ENCODE data around the gene JTB. TPM values are rescaled to one million over a fixed set of nuclear protein-coding genes. Genes with fewer than 3 reads are reported as not detected.
"Not testable (repeated sequence)": the region's sequence is repeated elsewhere in the genome, so short reads cannot be mapped to it uniquely, and the experiment has no call there.

JTB gene
- total and polyA plus RNA-seq, 5 donors from 2014 or later = 93.8 to 378 (median 336) TPM

DNA sequence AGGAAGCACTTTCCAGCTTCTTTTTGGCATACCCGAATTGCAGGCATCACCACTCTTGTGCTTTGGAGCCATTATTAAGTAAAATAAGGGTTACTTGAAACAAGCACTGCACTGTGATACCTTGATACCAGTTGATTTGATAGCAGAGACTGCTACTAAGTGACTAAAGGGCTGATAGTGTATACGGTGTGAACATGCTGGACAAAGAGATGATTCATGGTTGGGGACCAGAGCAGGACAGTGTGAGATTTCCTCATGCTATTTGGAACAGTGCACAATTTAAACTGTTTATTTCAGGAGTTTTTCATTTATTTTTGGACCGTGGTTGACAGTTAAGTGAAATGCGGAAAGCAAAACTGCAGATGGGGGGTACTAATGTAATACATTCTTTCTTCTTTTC is 22.9 kb upstream of the JTB start:
- H3K4me1 Mint-ChIP-seq = peaks cover under 1 to 4% (median 3%) of the 10 kb centered on the region in 4 donors
- H3K27me3 Mint-ChIP-seq = no peaks in the 10 kb centered on the region
- no peaks in the 10 kb centered on the region for H3K9me3 Mint-ChIP-seq
- no peaks in the 10 kb centered on the region for H3K9me3 ChIP-seq (ENCODE audit: control insufficient read depth in 2 of 2, low read length in 2 of 2)
- peak overlapping the region in 1 of 3 donors; percentile 11 for H3K27ac Mint-ChIP-seq
- no peak overlapping the region for H3K27ac ChIP-seq (ENCODE audit: insufficient read depth, low read length, poor library complexity, severe bottlenecking)
- H3K36me3 ChIP-seq (ENCODE audit: control insufficient read depth, insufficient read depth, low read length) = peaks cover 4% of the 10 kb centered on the region
- no peak overlapping the region for H3K4me3 Mint-ChIP-seq
- peaks cover 4% of the 10 kb centered on the region for H3K36me3 Mint-ChIP-seq
- no peak overlapping the region for H3K4me3 ChIP-seq (ENCODE audit: low read depth, low read length)
- no peak for ATAC-seq (ENCODE audit: low read depth in 2 of 2)
- H3K27me3 ChIP-seq (ENCODE audit: control insufficient read depth, insufficient read depth, low read length) = no peaks in the 10 kb centered on the region
- DNase-seq = no peak
- no peaks in the 10 kb centered on the region for H3K4me1 ChIP-seq (ENCODE audit: control insufficient read depth, insufficient read depth, low read length, poor library complexity, severe bottlenecking)

- Mint-ChIP-seq H3K4me3 (peak overlapping the region in 1 of 4 donors; percentile 27), H3K4me1 (peaks cover 8 to 31% (median 13%) of the 10 kb centered on the region in 4 donors), H3K36me3 (peaks cover 13% of the 10 kb centered on the region)
- Histone ChIP-seq H3K36me3 (ENCODE audit: control insufficient read depth, insufficient read depth, low read length) (peaks cover 29% of the 10 kb centered on the region), H3K4me1 (ENCODE audit: control insufficient read depth, insufficient read depth, low read length, poor library complexity, severe bottlenecking) (peaks cover 21% of the 10 kb centered on the region)
- not testable (repeated sequence) for H3K27me3 ChIP-seq (ENCODE audit: control insufficient read depth, insufficient read depth, low read length); H3K9me3 Mint-ChIP-seq; DNase-seq; H3K27ac ChIP-seq (ENCODE audit: insufficient read depth, low read length, poor library complexity, severe bottlenecking); H3K27ac Mint-ChIP-seq; ATAC-seq (ENCODE audit: low read depth in 2 of 2); H3K9me3 ChIP-seq (ENCODE audit: control insufficient read depth in 2 of 2, low read length in 2 of 2); H3K4me3 ChIP-seq (ENCODE audit: low read depth, low read length); H3K27me3 Mint-ChIP-seq
Observed at GRCh38 chr1:153996882-153997281, 19.4 kb upstream of the JTB start.

DNA sequence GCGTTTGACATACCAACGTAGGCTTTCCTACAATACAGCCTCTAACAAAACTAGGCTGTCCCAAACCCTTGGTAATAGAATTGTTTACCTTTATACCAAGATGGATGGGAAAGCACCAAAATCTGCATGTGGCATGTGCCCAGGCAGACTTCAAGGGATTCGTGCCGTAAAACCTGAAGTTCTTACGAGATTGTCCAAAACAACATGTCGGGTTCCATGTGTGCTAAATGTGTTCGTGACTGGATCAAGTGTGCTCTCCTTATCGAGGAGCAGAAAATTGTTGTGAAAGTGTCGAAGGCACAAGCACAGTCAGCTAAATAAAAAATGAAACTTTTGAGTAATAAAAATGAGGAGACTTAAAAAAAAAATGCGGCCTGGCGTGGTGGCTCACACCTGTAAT is 18.2 kb upstream of the JTB start:
- H3K27me3 ChIP-seq (ENCODE audit: control insufficient read depth, insufficient read depth, low read length) = no peaks in the 10 kb centered on the region
- no peak overlapping the region for H3K27ac ChIP-seq (ENCODE audit: insufficient read depth, low read length, poor library complexity, severe bottlenecking)
- peaks cover 33% of the 10 kb centered on the region for H3K36me3 ChIP-seq (ENCODE audit: control insufficient read depth, insufficient read depth, low read length)
- H3K9me3 Mint-ChIP-seq = no peaks in the 10 kb centered on the region
- DNase-seq = no peak
- no peak for ATAC-seq (ENCODE audit: low read depth in 2 of 2)
- no peaks in the 10 kb centered on the region for H3K9me3 ChIP-seq (ENCODE audit: control insufficient read depth in 2 of 2, low read length in 2 of 2)
- no peaks in the 10 kb centered on the region for H3K27me3 Mint-ChIP-seq
- H3K4me1 Mint-ChIP-seq = peaks cover 13 to 40% (median 20%) of the 10 kb centered on the region in 4 donors
- no peak overlapping the region for H3K4me3 ChIP-seq (ENCODE audit: low read depth, low read length)
- H3K4me3 Mint-ChIP-seq = peak overlapping the region in 1 of 4 donors; percentile 83
- H3K4me1 ChIP-seq (ENCODE audit: control insufficient read depth, insufficient read depth, low read length, poor library complexity, severe bottlenecking) = peaks cover 29% of the 10 kb centered on the region
- peaks cover 22% of the 10 kb centered on the region for H3K36me3 Mint-ChIP-seq
- H3K27ac Mint-ChIP-seq = no peak overlapping the region

DNA sequence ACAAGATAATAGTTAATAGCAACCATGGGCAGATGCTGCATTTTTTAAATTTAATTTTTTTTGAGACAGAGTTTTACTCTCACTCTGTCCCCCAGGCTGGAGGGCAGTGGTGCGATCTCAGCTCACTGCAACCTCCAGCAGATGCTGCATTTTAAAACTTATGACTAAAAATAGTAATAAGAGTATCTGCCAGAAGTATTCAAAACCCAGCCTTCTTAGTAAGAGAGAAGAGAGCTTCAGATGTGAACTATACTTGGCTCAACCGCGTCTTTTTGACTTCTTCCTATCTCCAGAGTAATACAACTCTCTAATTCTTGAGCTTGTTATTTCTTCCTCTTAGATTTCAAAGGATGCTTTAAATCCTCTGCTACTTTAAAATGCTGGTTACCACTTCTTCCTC is 17.7 kb upstream of the JTB start:
- DNase-seq = no peak
- no peak overlapping the region for H3K27ac ChIP-seq (ENCODE audit: insufficient read depth, low read length, poor library complexity, severe bottlenecking)
- H3K4me3 ChIP-seq (ENCODE audit: low read depth, low read length) = no peak overlapping the region
- peak overlapping the region in 1 of 3 donors; percentile 48 for H3K27ac Mint-ChIP-seq
- peaks cover 31% of the 10 kb centered on the region for H3K4me1 ChIP-seq (ENCODE audit: control insufficient read depth, insufficient read depth, low read length, poor library complexity, severe bottlenecking)
- peaks cover 22% of the 10 kb centered on the region for H3K36me3 Mint-ChIP-seq
- peaks cover 17 to 44% (median 24%) of the 10 kb centered on the region in 4 donors for H3K4me1 Mint-ChIP-seq
- peaks cover 4% of the 10 kb centered on the region for H3K27me3 Mint-ChIP-seq
- H3K4me3 Mint-ChIP-seq = peak overlapping the region in 1 of 4 donors; percentile 83
- H3K9me3 Mint-ChIP-seq = peaks cover 0 to 1% (median 0%) of the 10 kb centered on the region in 7 donors
- H3K36me3 ChIP-seq (ENCODE audit: control insufficient read depth, insufficient read depth, low read length) = peaks cover 33% of the 10 kb centered on the region
- no peaks in the 10 kb centered on the region for H3K9me3 ChIP-seq (ENCODE audit: control insufficient read depth in 2 of 2, low read length in 2 of 2)
- H3K27me3 ChIP-seq (ENCODE audit: control insufficient read depth, insufficient read depth, low read length) = no peaks in the 10 kb centered on the region
- ATAC-seq (ENCODE audit: low read depth in 2 of 2) = no peak

- Mint-ChIP-seq H3K36me3 (peaks cover 22% of the 10 kb centered on the region), H3K9me3 (peaks cover 0 to 1% (median 0%) of the 10 kb centered on the region in 7 donors), H3K27ac (peak overlapping the region; percentile 99 to 100 (median 100)), H3K4me1 (peaks cover 19 to 52% (median 30%) of the 10 kb centered on the region in 4 donors), H3K27me3 (peaks cover 5% of the 10 kb centered on the region), H3K4me3 (peak overlapping the region; percentile 88 to 98 (median 96))
- no peaks in the 10 kb centered on the region for H3K27me3 ChIP-seq (ENCODE audit: control insufficient read depth, insufficient read depth, low read length)
- no peak for ATAC-seq (ENCODE audit: low read depth in 2 of 2)
- H3K36me3 ChIP-seq (ENCODE audit: control insufficient read depth, insufficient read depth, low read length) = peaks cover 33% of the 10 kb centered on the region
- peaks cover 36% of the 10 kb centered on the region for H3K4me1 ChIP-seq (ENCODE audit: control insufficient read depth, insufficient read depth, low read length, poor library complexity, severe bottlenecking)
- H3K9me3 ChIP-seq (ENCODE audit: control insufficient read depth in 2 of 2, low read length in 2 of 2) = no peaks in the 10 kb centered on the region
- DNase-seq = no peak
- peak overlapping the region; percentile 95 for H3K27ac ChIP-seq (ENCODE audit: insufficient read depth, low read length, poor library complexity, severe bottlenecking)
- peak overlapping the region; percentile 100 for H3K4me3 ChIP-seq (ENCODE audit: low read depth, low read length)
Observed at GRCh38 chr1:153991806-153992205, 14.3 kb upstream of the JTB start.

GRCh38 chr1:153991151-153991630 is 13.7 kb upstream of the JTB start:
- H3K27me3 ChIP-seq (ENCODE audit: control insufficient read depth, insufficient read depth, low read length) = no peaks in the 10 kb centered on the region
- ATAC-seq (ENCODE audit: low read depth in 2 of 2) (no peak), DNase-seq (no peak)
- H3K27ac Mint-ChIP-seq = peak overlapping the region; percentile 99 to 100 (median 100)
- peaks cover 40% of the 10 kb centered on the region for H3K4me1 ChIP-seq (ENCODE audit: control insufficient read depth, insufficient read depth, low read length, poor library complexity, severe bottlenecking)
- no peaks in the 10 kb centered on the region for H3K9me3 ChIP-seq (ENCODE audit: control insufficient read depth in 2 of 2, low read length in 2 of 2)
- H3K4me3 ChIP-seq (ENCODE audit: low read depth, low read length) = peak overlapping the region; percentile 100
- H3K27me3 Mint-ChIP-seq = peaks cover 9% of the 10 kb centered on the region
- H3K9me3 Mint-ChIP-seq = peaks cover 0 to 2% (median 0%) of the 10 kb centered on the region in 7 donors
- peak overlapping the region; percentile 95 for H3K27ac ChIP-seq (ENCODE audit: insufficient read depth, low read length, poor library complexity, severe bottlenecking)
- H3K4me1 Mint-ChIP-seq = peaks cover 21 to 57% (median 33%) of the 10 kb centered on the region in 4 donors
- peak overlapping the region; percentile 88 to 98 (median 96) for H3K4me3 Mint-ChIP-seq
- peaks cover 22% of the 10 kb centered on the region for H3K36me3 Mint-ChIP-seq
- H3K36me3 ChIP-seq (ENCODE audit: control insufficient read depth, insufficient read depth, low read length) = peaks cover 33% of the 10 kb centered on the region

- H3K27me3 Mint-ChIP-seq = peaks cover 9% of the 10 kb centered on the region
- peaks cover 31% of the 10 kb centered on the region for H3K36me3 ChIP-seq (ENCODE audit: control insufficient read depth, insufficient read depth, low read length)
- H3K4me3 Mint-ChIP-seq = peak within 1 kb of the TSS; percentile 88 to 98 (median 96)
- peaks cover 20% of the 10 kb centered on the region for H3K36me3 Mint-ChIP-seq
- no peaks in the 10 kb centered on the region for H3K9me3 ChIP-seq (ENCODE audit: control insufficient read depth in 2 of 2, low read length in 2 of 2)
- H3K27me3 ChIP-seq (ENCODE audit: control insufficient read depth, insufficient read depth, low read length) = no peaks in the 10 kb centered on the region
- peak within 1 kb of the TSS; percentile 100 for H3K4me3 ChIP-seq (ENCODE audit: low read depth, low read length)
- DNase-seq (peak; percentile 85 to 97 (median 95)), ATAC-seq (ENCODE audit: low read depth in 2 of 2) (peak; percentile 86 to 91)
- peaks cover 21 to 60% (median 32%) of the 10 kb centered on the region in 4 donors for H3K4me1 Mint-ChIP-seq
- H3K4me1 ChIP-seq (ENCODE audit: control insufficient read depth, insufficient read depth, low read length, poor library complexity, severe bottlenecking) = peaks cover 40% of the 10 kb centered on the region
- H3K9me3 Mint-ChIP-seq = peaks cover 0 to 2% (median 0%) of the 10 kb centered on the region in 7 donors
- peak within 1 kb of the TSS; percentile 99 to 100 (median 100) for H3K27ac Mint-ChIP-seq
- H3K27ac ChIP-seq (ENCODE audit: insufficient read depth, low read length, poor library complexity, severe bottlenecking) = peak within 1 kb of the TSS; percentile 95
Observed at GRCh38 chr1:153990468-153991150, 13.1 kb upstream of the JTB start, which contains the start of gene RPS27. Gene RPS27 (plus strand): TSS chr1:153990762. CDS start chr1:153990797, 35 bp downstream.
